RWPE2 (cell line): ENCODE data around the gene XRCC2.
A peak's percentile ranks its signal among the peaks of the same experiment; 100 is the strongest.

Experiments used
- ATAC-seq: fragments of 200-7000 bp; cut with Tn5 transposase; 3 replicates; pipeline ENCODE4 v1.9.1; 2021; ENCODE audit warnings: low read depth
- DNase-seq: peaks from one replicate; pipeline ENCODE4 v3.0.0-alpha.2; 2020; ENCODE audit warnings: low spot score
- H3K27ac ChIP-seq: fragments of 450-650 bp; 2 replicates; pipeline ENCODE4 v1.5.1; 2017; ENCODE audit warnings: mild to moderate bottlenecking; ENCODE audit not compliant: poor library complexity, severe bottlenecking
- H3K27me3 ChIP-seq: fragments of 250-450 bp; sonication (Bioruptor Pico); 2 replicates; pipeline ENCODE4 v1.5.1; 2021; ENCODE audit warnings: mild to moderate bottlenecking, moderate library complexity; ENCODE audit not compliant: insufficient read depth, poor library complexity, severe bottlenecking
- H3K36me3 ChIP-seq: fragments of 250-450 bp; sonication (Bioruptor Pico); 2 replicates; pipeline ENCODE4 v1.5.1; 2020; ENCODE audit warnings: low read depth, mild to moderate bottlenecking, moderate library complexity
- H3K4me1 ChIP-seq: fragments of 250-450 bp; sonication (Bioruptor Pico); 2 replicates; pipeline ENCODE4 v1.5.1; 2021; ENCODE audit warnings: mild to moderate bottlenecking, moderate library complexity; ENCODE audit not compliant: insufficient read depth, poor library complexity, severe bottlenecking
- H3K4me3 ChIP-seq: fragments of 250-450 bp; sonication (Bioruptor Pico); 2 replicates; pipeline ENCODE4 v1.5.1; 2021; ENCODE audit warnings: mild to moderate bottlenecking, moderate library complexity; ENCODE audit not compliant: severe bottlenecking
- H3K9me3 ChIP-seq: fragments of 250-450 bp; sonication (Bioruptor Pico); 2 replicates; pipeline ENCODE4 v1.5.1; 2021; ENCODE audit warnings: mild to moderate bottlenecking, moderate library complexity; ENCODE audit not compliant: severe bottlenecking
- TF ChIP-seq, protein P1 (sequence below): fragments of 450-650 bp; IDR thresholded peaks from one replicate; pipeline ENCODE4 v1.5.1; 2017; ENCODE audit warnings: mild to moderate bottlenecking, moderate library complexity; ENCODE audit not compliant: poor library complexity, severe bottlenecking

Gene XRCC2

DNA sequence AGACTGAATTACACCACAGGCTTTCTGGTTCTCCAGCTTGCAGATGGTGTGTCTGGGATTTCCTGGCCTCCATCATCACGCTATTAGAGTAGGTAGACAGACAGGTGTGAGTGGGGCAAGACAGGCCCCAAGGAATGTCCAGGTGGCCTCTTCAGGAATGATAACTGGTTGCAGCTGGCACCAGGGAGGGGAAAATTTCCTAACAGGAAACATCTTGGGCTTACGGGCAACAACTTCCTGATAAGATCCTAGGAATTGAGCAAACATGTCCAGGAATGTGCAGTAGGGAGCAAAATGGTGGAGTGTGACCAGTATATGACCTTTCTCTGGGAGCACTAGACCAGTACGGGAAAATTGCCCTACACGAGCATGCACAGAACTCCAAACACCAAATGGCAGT is 11.3 kb downstream of the XRCC2 start:
- Histone ChIP-seq H3K4me1 (peaks cover 8% of the 10 kb centered on the region), H3K9me3 (no peaks in the 10 kb centered on the region), H3K27me3 (no peaks in the 10 kb centered on the region), H3K4me3 (no peak overlapping the region), H3K27ac (no peak overlapping the region), H3K36me3 (peaks cover 41% of the 10 kb centered on the region)
- DNase-seq (no peak), ATAC-seq (peak; percentile 61)
- TF ChIP-seq, protein P1, sequence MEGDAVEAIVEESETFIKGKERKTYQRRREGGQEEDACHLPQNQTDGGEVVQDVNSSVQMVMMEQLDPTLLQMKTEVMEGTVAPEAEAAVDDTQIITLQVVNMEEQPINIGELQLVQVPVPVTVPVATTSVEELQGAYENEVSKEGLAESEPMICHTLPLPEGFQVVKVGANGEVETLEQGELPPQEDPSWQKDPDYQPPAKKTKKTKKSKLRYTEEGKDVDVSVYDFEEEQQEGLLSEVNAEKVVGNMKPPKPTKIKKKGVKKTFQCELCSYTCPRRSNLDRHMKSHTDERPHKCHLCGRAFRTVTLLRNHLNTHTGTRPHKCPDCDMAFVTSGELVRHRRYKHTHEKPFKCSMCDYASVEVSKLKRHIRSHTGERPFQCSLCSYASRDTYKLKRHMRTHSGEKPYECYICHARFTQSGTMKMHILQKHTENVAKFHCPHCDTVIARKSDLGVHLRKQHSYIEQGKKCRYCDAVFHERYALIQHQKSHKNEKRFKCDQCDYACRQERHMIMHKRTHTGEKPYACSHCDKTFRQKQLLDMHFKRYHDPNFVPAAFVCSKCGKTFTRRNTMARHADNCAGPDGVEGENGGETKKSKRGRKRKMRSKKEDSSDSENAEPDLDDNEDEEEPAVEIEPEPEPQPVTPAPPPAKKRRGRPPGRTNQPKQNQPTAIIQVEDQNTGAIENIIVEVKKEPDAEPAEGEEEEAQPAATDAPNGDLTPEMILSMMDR, result no peak

DNA sequence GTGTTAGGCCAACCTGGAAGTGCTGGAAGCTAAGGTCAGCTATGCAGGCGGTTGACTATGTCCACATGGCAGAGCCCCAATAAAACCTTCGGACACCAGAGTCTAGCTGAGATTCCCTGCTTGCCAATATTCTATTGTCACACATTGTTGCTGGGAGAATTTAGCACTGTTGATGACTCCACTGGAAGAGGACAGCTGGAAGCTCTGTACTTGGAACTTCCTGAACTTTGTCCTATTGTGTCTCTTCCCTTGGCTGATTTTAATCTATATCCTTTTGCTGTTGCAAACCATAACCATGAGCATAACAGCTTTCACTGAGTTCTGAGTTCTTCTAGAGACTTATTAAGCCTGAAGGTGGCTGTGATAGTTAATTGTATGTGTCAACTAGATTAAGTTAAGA is 12.0 kb downstream of the XRCC2 start:
- Histone ChIP-seq H3K27ac (no peak overlapping the region), H3K9me3 (no peaks in the 10 kb centered on the region), H3K4me1 (peaks cover 8% of the 10 kb centered on the region), H3K36me3 (peaks cover 41% of the 10 kb centered on the region), H3K27me3 (no peaks in the 10 kb centered on the region), H3K4me3 (no peak overlapping the region)
- ATAC-seq (no peak), DNase-seq (no peak)
- TF ChIP-seq, protein P1, result no peak

DNA sequence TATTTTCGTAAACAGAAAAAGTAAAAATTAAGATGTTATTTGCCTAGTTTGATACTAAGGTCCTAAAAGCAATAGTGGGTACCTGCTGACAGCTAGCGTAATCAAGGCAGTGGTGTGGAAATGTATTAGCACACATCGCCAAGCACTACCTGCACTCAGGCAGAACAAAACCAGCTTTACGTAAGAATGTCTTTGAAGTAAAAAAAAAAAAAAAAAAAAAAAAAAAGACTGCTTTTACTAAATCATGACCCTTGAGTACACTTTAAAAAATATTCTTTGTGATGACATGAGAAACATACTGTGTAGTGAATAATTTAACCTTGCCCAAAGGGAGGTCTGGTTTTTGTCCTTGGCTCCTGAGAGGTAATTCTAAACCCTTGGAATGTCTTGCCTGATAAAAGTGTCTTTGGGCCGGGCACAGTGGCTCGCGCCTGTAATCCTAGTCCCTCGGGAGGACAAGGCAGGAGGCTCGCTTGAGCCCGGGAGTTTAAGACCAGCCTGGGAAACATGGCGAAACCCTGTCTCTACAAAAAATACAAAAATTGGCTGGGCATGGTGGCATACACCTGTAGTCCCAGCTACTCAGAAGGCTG is 12.7 kb downstream of the XRCC2 start:
- peaks cover 8% of the 10 kb centered on the region for H3K4me1 ChIP-seq
- DNase-seq, result no peak
- H3K27ac ChIP-seq, result no peak overlapping the region
- TF ChIP-seq, protein P1, result no peak
- H3K36me3 ChIP-seq, result peaks cover 41% of the 10 kb centered on the region
- H3K4me3 ChIP-seq, result no peak overlapping the region
- H3K9me3 ChIP-seq, result no peaks in the 10 kb centered on the region
- no peak for ATAC-seq
- H3K27me3 ChIP-seq, result no peaks in the 10 kb centered on the region

DNA sequence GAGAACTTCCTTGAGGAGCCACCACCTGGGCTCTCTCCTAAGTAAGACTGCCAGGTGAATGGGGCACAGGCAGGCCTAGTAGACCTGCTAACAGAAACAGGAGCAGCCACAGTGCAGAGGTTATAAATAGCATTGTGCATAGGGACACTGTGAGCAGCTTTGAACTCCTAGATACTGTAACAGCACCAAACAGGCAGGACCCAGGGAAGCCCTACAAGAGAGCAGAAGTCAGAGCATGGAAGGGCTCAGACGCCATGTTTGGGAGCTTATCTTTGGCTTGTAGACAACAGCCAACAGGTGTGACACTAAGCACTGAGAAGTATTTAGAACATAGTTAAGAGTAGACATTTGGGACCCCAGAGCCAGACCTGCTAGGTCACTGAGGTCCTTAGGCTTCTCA is 14.5 kb downstream of the XRCC2 start:
- Histone ChIP-seq H3K27me3 (no peaks in the 10 kb centered on the region), H3K4me1 (peaks cover 8% of the 10 kb centered on the region), H3K4me3 (no peak overlapping the region), H3K36me3 (peaks cover 47% of the 10 kb centered on the region), H3K27ac (no peak overlapping the region), H3K9me3 (no peaks in the 10 kb centered on the region)
- ATAC-seq (no peak), DNase-seq (no peak)
- TF ChIP-seq, protein P1, result no peak

DNA sequence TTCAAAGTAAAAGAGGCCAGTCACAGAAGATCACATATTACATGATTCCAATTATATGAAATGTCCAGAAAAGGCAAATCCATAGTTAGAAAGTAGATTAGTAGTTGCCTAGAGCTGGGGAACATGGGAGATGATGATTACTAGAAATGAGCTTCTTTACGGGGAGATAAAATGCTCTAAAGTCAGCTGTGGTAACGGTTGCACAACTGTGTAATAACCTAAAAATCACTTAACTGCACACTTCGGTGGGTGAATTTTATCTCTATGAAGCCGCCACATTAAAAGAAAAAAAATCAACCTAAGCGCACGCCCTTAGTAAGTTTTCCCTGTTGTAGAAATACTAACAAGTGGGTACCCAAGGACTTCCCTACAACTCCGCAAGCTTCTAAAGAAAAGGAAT is 15.9 kb downstream of the XRCC2 start:
- H3K4me3 ChIP-seq, result no peak overlapping the region
- no peak for DNase-seq
- H3K4me1 ChIP-seq, result peaks cover 6% of the 10 kb centered on the region
- ATAC-seq, result no peak
- peaks cover 58% of the 10 kb centered on the region for H3K36me3 ChIP-seq
- no peak overlapping the region for H3K27ac ChIP-seq
- H3K9me3 ChIP-seq, result no peaks in the 10 kb centered on the region
- TF ChIP-seq, protein P1, result no peak
- no peaks in the 10 kb centered on the region for H3K27me3 ChIP-seq
